ENCODE results near the gene FLVCR1.

FLVCR1 gene

DNA sequence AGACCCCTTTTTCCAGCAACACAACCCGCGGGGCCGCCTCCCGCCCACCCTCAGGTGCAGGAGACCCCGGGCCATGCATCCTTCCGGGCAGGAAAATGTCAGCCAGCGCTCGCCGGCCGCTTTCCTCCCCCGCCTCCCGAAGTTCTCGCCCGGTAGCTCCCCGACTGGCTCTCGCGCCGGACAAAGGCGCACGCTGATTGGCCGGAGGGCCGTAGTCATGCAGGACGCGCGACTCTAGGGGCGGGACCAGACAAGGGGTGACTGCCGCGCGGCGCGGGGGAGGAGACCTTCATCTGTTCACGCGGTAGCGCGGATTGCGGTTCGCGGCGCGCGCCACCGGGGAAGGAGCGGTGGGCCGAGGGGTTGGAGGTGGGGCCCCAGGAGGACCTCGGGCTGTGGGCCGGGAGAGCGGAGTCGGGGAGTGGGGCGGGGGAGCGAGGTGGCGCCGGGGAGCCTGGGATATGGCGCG is at the start of gene FLVCR1:
Gene FLVCR1, plus strand, starts transcription at position 284 of the 469 bp plus-strand sequence. Its CDS starts 178 bp downstream, at position 462.
- DNase-seq (ENCODE audit: low read depth in 2 of 2) = peak; percentile 95 to 96
- no peak for TF ChIP-seq CTCF (IDR thresholded peaks at IDR 0.05; ENCODE audit: low read depth, low read length)

DNA sequence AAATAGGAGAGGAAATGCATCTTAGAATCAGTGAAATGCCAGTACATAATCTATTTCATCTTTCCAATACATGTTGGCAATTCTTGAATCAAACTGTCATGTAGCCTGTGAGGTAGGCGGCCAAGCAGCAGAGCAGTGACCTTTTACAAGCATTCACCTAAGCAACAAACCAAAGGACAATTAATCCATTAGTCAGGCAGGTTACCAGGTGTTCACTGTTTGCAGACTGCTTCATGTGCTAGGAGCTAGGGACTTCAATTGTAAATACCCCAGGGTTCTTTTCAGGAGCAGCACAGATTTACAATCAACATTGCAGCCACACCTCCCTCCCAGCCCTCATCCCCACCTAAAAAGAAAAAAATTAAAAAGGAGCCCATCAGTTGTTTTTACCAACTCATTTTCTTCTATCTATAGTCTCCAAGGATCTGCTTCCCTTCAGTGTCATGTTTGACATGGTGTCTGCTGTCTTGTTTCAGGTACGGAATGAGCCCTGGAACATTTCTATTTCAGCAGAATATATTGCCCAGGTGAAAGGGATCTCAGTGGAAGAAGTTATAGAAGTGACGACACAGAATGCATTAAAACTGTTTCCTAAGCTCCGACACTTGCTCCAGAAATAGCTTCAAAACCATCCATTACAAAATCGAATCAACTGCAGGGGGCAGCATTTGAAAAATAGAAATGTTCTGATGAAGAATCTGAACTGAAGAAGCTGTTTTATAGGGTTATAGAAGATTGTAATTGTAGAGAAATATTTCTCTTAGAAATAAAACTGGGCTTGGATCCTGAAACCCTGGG is 43.3 kb upstream of the FLVCR1 start:
- no peak overlapping the region for H3K4me3 ChIP-seq (replicated peaks in 1 of 2; ENCODE audit: low read depth in 2 of 2, low read length in 2 of 2)
- TF ChIP-seq CTCF (IDR thresholded peaks at IDR 0.05; ENCODE audit: low read depth, low read length) = peak; percentile 19
- peak; percentile 30 to 46 for DNase-seq (ENCODE audit: low read depth in 2 of 2)

More for the DNA sequence above, at the start of gene FLVCR1:
- peak within 1 kb of the TSS; percentile 88 to 93 for H3K4me3 ChIP-seq (replicated peaks in 1 of 2; ENCODE audit: low read depth in 2 of 2, low read length in 2 of 2)

DNA sequence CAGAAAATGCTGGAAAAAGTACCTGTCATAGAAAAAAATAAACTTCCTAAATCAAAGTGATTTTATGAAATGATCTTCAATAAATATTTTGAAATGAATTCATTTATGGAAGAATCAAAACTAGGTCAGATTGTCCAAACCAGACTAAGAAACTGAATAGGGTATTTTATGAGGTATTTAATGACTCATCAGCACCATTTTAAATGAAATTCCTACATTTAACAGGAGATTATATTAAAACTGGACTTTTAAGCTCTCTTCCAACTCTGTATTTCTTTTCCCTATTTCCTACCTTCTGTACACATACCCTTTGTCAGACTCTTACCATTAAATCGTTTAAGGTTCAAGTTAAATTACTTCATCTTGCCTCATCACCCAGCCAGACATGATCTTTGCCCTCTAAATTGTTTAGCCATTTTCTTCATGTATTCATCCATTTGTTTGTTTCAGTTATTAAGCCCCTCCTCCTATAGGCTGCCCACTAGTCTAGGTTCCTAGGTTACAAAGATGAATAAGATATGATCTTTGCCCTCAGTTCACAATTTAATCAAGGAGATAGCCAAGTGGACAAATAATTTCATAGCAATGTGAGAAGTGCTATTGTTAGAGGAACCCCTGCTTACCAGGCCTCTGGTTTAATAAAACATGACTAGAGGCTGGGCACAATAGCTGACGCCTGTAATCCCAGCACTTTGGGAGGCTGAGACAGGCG is 41.4 kb upstream of the FLVCR1 start:
- no peak overlapping the region for H3K4me3 ChIP-seq (replicated peaks in 1 of 2; ENCODE audit: low read depth in 2 of 2, low read length in 2 of 2)
- TF ChIP-seq CTCF (IDR thresholded peaks at IDR 0.05; ENCODE audit: low read depth, low read length) = no peak
- DNase-seq (ENCODE audit: low read depth in 2 of 2) = no peak

DNA sequence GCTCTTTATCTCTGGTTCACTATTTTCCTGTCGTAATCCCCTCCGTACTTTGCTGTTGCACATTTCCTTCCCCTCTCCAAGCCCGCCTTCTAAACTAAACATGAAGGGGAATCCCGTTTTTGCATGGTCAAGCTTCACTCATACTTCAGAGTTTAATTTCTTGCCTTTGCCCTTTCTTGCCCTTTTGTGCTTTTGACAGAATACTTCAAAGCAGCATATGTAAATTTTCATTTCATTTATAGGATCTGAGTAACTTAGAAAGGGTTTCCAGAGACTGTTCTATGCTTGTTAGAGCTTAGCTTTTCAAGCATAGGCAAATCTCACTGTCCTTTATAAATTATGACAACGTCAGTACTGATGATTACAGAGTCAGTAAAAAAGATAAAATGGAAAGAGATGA is 38.3 kb upstream of the FLVCR1 start:
- TF ChIP-seq CTCF (IDR thresholded peaks at IDR 0.05; ENCODE audit: low read depth, low read length) = no peak
- peak; percentile 14 to 47 for DNase-seq (ENCODE audit: low read depth in 2 of 2)
- no peak overlapping the region for H3K4me3 ChIP-seq (replicated peaks in 1 of 2; ENCODE audit: low read depth in 2 of 2, low read length in 2 of 2)

DNA sequence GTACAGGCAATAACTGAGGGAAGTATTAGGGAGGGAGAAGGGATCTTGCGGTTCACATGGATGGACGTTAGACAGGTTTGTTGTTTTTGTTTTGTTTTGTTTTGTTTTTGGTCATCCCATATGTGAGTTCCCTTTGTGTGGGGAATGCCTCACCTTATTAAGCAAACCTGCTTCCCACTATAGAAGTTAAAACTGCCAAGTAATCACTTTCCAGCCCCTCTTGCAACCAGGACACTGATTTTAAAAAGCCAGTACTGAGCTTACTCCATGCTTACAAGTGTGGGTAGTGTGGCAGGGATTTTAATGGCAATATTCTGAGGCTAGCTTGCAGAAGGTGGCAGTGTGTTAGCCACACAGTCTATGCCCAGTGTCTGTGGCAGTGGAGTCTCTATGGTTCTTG is 37.1 kb upstream of the FLVCR1 start:
- no peak for TF ChIP-seq CTCF (IDR thresholded peaks at IDR 0.05; ENCODE audit: low read depth, low read length)
- H3K4me3 ChIP-seq (replicated peaks in 1 of 2; ENCODE audit: low read depth in 2 of 2, low read length in 2 of 2) = no peak overlapping the region
- no peak for DNase-seq (ENCODE audit: low read depth in 2 of 2)

GRCh38 chr1:212822956-212823355 is 35.1 kb upstream of the FLVCR1 start:
- H3K4me3 ChIP-seq (replicated peaks in 1 of 2; ENCODE audit: low read depth in 2 of 2, low read length in 2 of 2) = no peak overlapping the region
- TF ChIP-seq CTCF (IDR thresholded peaks at IDR 0.05; ENCODE audit: low read depth, low read length) = no peak
- no peak for DNase-seq (ENCODE audit: low read depth in 2 of 2)

Measured in cardiac fibroblast (primary cell).